Erythroblast (primary cell): ENCODE data around the gene PCID2.

Experiments used
- GATA1 ChIP-seq: IDR thresholded peaks from 2 replicates; pipeline ENCODE4 v1.6.1; 2011; ENCODE audit warnings: low read depth, mild to moderate bottlenecking, control low read depth, low read length, moderate library complexity
- POLR2A ChIP-seq: IDR thresholded peaks from 2 replicates; pipeline ENCODE4 v1.6.1; 2011; ENCODE audit warnings: mild to moderate bottlenecking, low read length

GRCh38 chr13:113141601-113141970, 66.9 kb downstream of the PCID2 start:
- TF ChIP-seq POLR2A (no peak), GATA1 (no peak)
